HEK293 (cell line): ENCODE results near the gene PDHX.

ENCODE experiments used
- CTCF ChIA-PET: fragments of 350-600 bp; formaldehyde crosslinking; extraction: SDS; loops from one replicate; lab custom pipeline; 2021; ENCODE audit warnings: antibody characterized with exemption; lab: Yijun Ruan, JAX
- POLR2A ChIA-PET: fragments of 300-600 bp; formaldehyde crosslinking; extraction: SDS; loops from one replicate; lab custom pipeline; 2020; ENCODE audit warnings: antibody characterized with exemption, inconsistent platforms; lab: Yijun Ruan, JAX
- H3K27ac ChIP-seq: fragments of 200-500 bp; sonication (Bioruptor generic); 2 replicates; pipeline ENCODE4 v1.5.1; 2014; ENCODE audit warnings: low read depth, low read length, control low read depth, inconsistent platforms; ENCODE audit errors: extremely low read depth
- H3K36me3 ChIP-seq, 2 experiments: fragments of 200-500 bp in 1 of 2; sonication (Bioruptor generic) in 1 of 2; 1 replicate in 1 of 2; 2 replicates in 1 of 2; pipeline ENCODE4 v1.5.1; 2014 to 2017; ENCODE audit warnings: inconsistent platforms in 2 of 2, low read length in 2 of 2; ENCODE audit not compliant: control insufficient read depth in 2 of 2, insufficient read depth in 1 of 2
- H3K4me1 ChIP-seq: fragments of 200-500 bp; sonication (Bioruptor generic); 2 replicates; pipeline ENCODE4 v1.5.1; 2014; ENCODE audit warnings: mild to moderate bottlenecking, low read length, inconsistent platforms; ENCODE audit not compliant: control insufficient read depth, insufficient read depth
- H3K4me3 ChIP-seq: 2 replicates; pipeline ENCODE4 v1.5.1; 2011; ENCODE audit warnings: low read depth, mild to moderate bottlenecking, control low read depth, low read length, moderate library complexity
- H3K9me3 ChIP-seq: fragments of 200-500 bp; sonication (Bioruptor generic); 2 replicates; pipeline ENCODE4 v1.5.1; 2014; ENCODE audit warnings: low read depth, low read length, inconsistent platforms; ENCODE audit not compliant: control insufficient read depth, insufficient read depth
- HOXA7 ChIP-seq: sonication (generic); formaldehyde crosslinking; IDR thresholded peaks from 2 replicates; pipeline ENCODE4 v1.8.1; 2022; ENCODE audit warnings: missing genetic modification reagents, borderline replicate concordance
- ZBTB8A ChIP-seq: fragments of 450-650 bp; formaldehyde crosslinking; IDR thresholded peaks from 2 replicates; pipeline ENCODE4 v1.5.1; 2016; ENCODE audit warnings: missing biosample characterization, missing genetic modification characterization
- ZFP69B ChIP-seq: fragments of 450-650 bp; formaldehyde crosslinking; IDR thresholded peaks from 2 replicates; pipeline ENCODE4 v1.5.1; 2016; ENCODE audit warnings: missing biosample characterization, missing genetic modification characterization
- ZNF10 ChIP-seq: fragments of 450-650 bp; formaldehyde crosslinking; IDR thresholded peaks from 2 replicates; pipeline ENCODE4 v1.5.1; 2017; ENCODE audit warnings: missing biosample characterization, missing genetic modification characterization
- ZNF133 ChIP-seq: fragments of 450-650 bp; formaldehyde crosslinking; IDR thresholded peaks from 2 replicates; pipeline ENCODE4 v1.5.1; 2016; ENCODE audit warnings: missing biosample characterization, missing genetic modification characterization
- ZNF24 ChIP-seq: fragments of 450-650 bp; formaldehyde crosslinking; IDR thresholded peaks from 2 replicates; pipeline ENCODE4 v1.5.1; 2016; ENCODE audit warnings: missing biosample characterization, missing genetic modification characterization
- ZNF274 ChIP-seq, 2 experiments: fragments of 200-500 bp in 1 of 2; fragments of 450-650 bp in 1 of 2; sonication (Bioruptor generic) in 1 of 2; formaldehyde crosslinking in 1 of 2; IDR thresholded peaks; 2 replicates each; pipeline versions ENCODE4 v1.5.1 to v1.6.1; 2014 to 2016; ENCODE audit warnings: borderline replicate concordance in 1 of 2, inconsistent platforms in 1 of 2, low read length in 1 of 2, missing biosample characterization in 1 of 2, missing genetic modification characterization in 1 of 2
- ZNF302 ChIP-seq: fragments of 450-650 bp; formaldehyde crosslinking; IDR thresholded peaks from 2 replicates; pipeline ENCODE4 v1.5.1; 2016; ENCODE audit warnings: missing biosample characterization, missing genetic modification characterization, low read depth
- ZNF404 ChIP-seq: fragments of 450-650 bp; formaldehyde crosslinking; IDR thresholded peaks from 2 replicates; pipeline ENCODE4 v1.5.1; 2017; ENCODE audit warnings: missing biosample characterization, missing genetic modification characterization
- ZNF473 ChIP-seq: fragments of 450-650 bp; formaldehyde crosslinking; IDR thresholded peaks from 2 replicates; pipeline ENCODE4 v1.5.1; 2017; ENCODE audit warnings: missing biosample characterization, missing genetic modification characterization
- ZNF501 ChIP-seq: fragments of 450-650 bp; formaldehyde crosslinking; IDR thresholded peaks from 2 replicates; pipeline ENCODE4 v1.5.1; 2016; ENCODE audit warnings: missing biosample characterization, missing genetic modification characterization
- ZNF621 ChIP-seq: fragments of 450-650 bp; formaldehyde crosslinking; IDR thresholded peaks from 2 replicates; pipeline ENCODE4 v1.5.1; 2017; ENCODE audit warnings: missing biosample characterization, missing genetic modification characterization
- ZNF777 ChIP-seq: fragments of 450-650 bp; formaldehyde crosslinking; IDR thresholded peaks from 2 replicates; pipeline ENCODE4 v1.5.1; 2017; ENCODE audit warnings: missing biosample characterization, missing genetic modification characterization, borderline replicate concordance
- ZNF843 ChIP-seq: fragments of 450-650 bp; formaldehyde crosslinking; IDR thresholded peaks from 2 replicates; pipeline ENCODE4 v1.5.1; 2016; ENCODE audit warnings: missing biosample characterization, missing genetic modification characterization
- TF ChIP-seq, protein P1 (sequence below): fragments of 450-650 bp; formaldehyde crosslinking; IDR thresholded peaks from 2 replicates; pipeline ENCODE4 v1.5.1; 2016; ENCODE audit warnings: missing biosample characterization, missing genetic modification characterization
- TF ChIP-seq, protein P2 (sequence below): fragments of 450-650 bp; formaldehyde crosslinking; IDR thresholded peaks from 2 replicates; pipeline ENCODE4 v1.5.1; 2017; ENCODE audit warnings: missing biosample characterization, missing genetic modification characterization
- TF ChIP-seq, protein P3 (sequence below): fragments of 450-650 bp; IDR thresholded peaks from 2 replicates; pipeline ENCODE4 v1.5.1; 2018; ENCODE audit warnings: missing biosample characterization, mild to moderate bottlenecking, missing genetic modification characterization
- TF ChIP-seq, protein P4 (sequence below): fragments of 450-650 bp; formaldehyde crosslinking; IDR thresholded peaks from 2 replicates; pipeline ENCODE4 v1.5.1; 2016; ENCODE audit warnings: missing biosample characterization, missing genetic modification characterization, low read depth
- TF ChIP-seq, protein P5 (sequence below): fragments of 450-650 bp; formaldehyde crosslinking; IDR thresholded peaks from 2 replicates; pipeline ENCODE4 v1.5.1; 2016; ENCODE audit warnings: missing biosample characterization, missing genetic modification characterization
- TF ChIP-seq, protein P6 (sequence below): fragments of 450-650 bp; IDR thresholded peaks from 2 replicates; pipeline ENCODE4 v1.5.1; 2018; ENCODE audit warnings: missing biosample characterization, missing genetic modification characterization

PDHX gene

DNA sequence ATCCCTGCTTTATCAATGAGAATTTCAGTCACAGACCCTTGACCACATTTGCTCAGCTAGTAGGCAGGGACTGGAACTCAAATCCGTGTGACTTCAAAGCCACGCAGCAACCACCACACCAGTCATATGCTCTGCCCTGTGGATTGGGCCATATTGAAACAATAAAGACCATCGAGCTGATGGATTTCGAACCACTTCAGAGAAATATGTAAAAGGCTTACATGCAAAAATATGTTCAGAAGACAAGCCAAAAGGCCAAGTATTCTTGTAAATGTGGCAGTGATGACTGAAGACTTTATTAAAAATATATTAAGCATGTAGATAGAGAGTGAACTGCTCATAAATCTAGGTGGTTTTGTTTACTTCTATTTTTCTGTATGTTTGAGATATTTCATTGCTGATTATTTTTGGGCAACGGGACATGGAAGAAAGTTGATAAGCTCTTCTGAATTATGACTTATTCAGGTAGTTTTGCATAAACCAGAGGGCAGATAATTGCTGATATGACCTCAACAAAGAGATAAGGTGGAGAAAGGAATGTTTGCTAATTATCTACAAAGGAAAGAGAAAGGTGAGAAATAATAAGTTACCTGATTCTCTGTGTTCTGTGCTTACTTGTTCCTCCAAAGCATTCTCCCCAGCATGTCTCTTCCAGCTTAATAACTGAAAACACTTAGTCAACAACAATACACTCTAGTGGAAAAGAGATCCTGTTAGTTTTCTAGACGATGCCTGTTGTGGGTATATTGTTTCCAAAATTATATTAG is 99.4 kb downstream of the PDHX start:
- TF ChIP-seq, protein P1, sequence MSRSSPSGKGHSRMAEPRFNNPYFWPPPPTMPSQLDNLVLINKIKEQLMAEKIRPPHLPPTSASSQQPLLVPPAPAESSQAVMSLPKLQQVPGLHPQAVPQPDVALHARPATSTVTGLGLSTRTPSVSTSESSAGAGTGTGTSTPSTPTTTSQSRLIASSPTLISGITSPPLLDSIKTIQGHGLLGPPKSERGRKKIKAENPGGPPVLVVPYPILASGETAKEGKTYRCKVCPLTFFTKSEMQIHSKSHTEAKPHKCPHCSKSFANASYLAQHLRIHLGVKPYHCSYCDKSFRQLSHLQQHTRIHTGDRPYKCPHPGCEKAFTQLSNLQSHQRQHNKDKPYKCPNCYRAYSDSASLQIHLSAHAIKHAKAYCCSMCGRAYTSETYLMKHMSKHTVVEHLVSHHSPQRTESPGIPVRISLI (tag by site-specific recombination), result no peak
- TF ChIP-seq, protein P2, sequence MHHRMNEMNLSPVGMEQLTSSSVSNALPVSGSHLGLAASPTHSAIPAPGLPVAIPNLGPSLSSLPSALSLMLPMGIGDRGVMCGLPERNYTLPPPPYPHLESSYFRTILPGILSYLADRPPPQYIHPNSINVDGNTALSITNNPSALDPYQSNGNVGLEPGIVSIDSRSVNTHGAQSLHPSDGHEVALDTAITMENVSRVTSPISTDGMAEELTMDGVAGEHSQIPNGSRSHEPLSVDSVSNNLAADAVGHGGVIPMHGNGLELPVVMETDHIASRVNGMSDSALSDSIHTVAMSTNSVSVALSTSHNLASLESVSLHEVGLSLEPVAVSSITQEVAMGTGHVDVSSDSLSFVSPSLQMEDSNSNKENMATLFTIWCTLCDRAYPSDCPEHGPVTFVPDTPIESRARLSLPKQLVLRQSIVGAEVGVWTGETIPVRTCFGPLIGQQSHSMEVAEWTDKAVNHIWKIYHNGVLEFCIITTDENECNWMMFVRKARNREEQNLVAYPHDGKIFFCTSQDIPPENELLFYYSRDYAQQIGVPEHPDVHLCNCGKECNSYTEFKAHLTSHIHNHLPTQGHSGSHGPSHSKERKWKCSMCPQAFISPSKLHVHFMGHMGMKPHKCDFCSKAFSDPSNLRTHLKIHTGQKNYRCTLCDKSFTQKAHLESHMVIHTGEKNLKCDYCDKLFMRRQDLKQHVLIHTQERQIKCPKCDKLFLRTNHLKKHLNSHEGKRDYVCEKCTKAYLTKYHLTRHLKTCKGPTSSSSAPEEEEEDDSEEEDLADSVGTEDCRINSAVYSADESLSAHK, result no peak
- no peak for TF ChIP-seq ZNF24
- TF ChIP-seq, protein P3, sequence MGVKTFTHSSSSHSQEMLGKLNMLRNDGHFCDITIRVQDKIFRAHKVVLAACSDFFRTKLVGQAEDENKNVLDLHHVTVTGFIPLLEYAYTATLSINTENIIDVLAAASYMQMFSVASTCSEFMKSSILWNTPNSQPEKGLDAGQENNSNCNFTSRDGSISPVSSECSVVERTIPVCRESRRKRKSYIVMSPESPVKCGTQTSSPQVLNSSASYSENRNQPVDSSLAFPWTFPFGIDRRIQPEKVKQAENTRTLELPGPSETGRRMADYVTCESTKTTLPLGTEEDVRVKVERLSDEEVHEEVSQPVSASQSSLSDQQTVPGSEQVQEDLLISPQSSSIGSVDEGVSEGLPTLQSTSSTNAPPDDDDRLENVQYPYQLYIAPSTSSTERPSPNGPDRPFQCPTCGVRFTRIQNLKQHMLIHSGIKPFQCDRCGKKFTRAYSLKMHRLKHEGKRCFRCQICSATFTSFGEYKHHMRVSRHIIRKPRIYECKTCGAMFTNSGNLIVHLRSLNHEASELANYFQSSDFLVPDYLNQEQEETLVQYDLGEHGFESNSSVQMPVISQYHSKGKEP (tag by site-specific recombination), result no peak
- no peak for TF ChIP-seq ZNF621
- TF ChIP-seq ZNF404, result no peak
- TF ChIP-seq, protein P4, sequence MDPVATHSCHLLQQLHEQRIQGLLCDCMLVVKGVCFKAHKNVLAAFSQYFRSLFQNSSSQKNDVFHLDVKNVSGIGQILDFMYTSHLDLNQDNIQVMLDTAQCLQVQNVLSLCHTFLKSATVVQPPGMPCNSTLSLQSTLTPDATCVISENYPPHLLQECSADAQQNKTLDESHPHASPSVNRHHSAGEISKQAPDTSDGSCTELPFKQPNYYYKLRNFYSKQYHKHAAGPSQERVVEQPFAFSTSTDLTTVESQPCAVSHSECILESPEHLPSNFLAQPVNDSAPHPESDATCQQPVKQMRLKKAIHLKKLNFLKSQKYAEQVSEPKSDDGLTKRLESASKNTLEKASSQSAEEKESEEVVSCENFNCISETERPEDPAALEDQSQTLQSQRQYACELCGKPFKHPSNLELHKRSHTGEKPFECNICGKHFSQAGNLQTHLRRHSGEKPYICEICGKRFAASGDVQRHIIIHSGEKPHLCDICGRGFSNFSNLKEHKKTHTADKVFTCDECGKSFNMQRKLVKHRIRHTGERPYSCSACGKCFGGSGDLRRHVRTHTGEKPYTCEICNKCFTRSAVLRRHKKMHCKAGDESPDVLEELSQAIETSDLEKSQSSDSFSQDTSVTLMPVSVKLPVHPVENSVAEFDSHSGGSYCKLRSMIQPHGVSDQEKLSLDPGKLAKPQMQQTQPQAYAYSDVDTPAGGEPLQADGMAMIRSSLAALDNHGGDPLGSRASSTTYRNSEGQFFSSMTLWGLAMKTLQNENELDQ (tag by site-specific recombination), result no peak
- no peak for TF ChIP-seq ZNF133
- no peak for TF ChIP-seq ZNF10 (tag by site-specific recombination)
- no peak for TF ChIP-seq ZBTB8A
- TF ChIP-seq ZNF302 (tag by site-specific recombination), result no peak
- no peak for TF ChIP-seq ZFP69B
- no peak for TF ChIP-seq ZNF473
- no peak for TF ChIP-seq HOXA7 (CRISPR knock-in tag)
- TF ChIP-seq, protein P5, sequence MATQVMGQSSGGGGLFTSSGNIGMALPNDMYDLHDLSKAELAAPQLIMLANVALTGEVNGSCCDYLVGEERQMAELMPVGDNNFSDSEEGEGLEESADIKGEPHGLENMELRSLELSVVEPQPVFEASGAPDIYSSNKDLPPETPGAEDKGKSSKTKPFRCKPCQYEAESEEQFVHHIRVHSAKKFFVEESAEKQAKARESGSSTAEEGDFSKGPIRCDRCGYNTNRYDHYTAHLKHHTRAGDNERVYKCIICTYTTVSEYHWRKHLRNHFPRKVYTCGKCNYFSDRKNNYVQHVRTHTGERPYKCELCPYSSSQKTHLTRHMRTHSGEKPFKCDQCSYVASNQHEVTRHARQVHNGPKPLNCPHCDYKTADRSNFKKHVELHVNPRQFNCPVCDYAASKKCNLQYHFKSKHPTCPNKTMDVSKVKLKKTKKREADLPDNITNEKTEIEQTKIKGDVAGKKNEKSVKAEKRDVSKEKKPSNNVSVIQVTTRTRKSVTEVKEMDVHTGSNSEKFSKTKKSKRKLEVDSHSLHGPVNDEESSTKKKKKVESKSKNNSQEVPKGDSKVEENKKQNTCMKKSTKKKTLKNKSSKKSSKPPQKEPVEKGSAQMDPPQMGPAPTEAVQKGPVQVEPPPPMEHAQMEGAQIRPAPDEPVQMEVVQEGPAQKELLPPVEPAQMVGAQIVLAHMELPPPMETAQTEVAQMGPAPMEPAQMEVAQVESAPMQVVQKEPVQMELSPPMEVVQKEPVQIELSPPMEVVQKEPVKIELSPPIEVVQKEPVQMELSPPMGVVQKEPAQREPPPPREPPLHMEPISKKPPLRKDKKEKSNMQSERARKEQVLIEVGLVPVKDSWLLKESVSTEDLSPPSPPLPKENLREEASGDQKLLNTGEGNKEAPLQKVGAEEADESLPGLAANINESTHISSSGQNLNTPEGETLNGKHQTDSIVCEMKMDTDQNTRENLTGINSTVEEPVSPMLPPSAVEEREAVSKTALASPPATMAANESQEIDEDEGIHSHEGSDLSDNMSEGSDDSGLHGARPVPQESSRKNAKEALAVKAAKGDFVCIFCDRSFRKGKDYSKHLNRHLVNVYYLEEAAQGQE (tag by site-specific recombination), result no peak
- no peak for TF ChIP-seq ZNF501 (tag by site-specific recombination)
- TF ChIP-seq ZNF777 (tag by site-specific recombination), result no peak
- no peak for TF ChIP-seq ZNF843 (tag by site-specific recombination)
- no peak for TF ChIP-seq ZNF274 (IDR thresholded peaks at IDR 0.05; ENCODE audit: low read length)
- TF ChIP-seq ZNF274 (tag by site-specific recombination; IDR thresholded peaks at IDR 0.05; ENCODE audit: borderline replicate concordance), result no peak
- TF ChIP-seq, protein P6, sequence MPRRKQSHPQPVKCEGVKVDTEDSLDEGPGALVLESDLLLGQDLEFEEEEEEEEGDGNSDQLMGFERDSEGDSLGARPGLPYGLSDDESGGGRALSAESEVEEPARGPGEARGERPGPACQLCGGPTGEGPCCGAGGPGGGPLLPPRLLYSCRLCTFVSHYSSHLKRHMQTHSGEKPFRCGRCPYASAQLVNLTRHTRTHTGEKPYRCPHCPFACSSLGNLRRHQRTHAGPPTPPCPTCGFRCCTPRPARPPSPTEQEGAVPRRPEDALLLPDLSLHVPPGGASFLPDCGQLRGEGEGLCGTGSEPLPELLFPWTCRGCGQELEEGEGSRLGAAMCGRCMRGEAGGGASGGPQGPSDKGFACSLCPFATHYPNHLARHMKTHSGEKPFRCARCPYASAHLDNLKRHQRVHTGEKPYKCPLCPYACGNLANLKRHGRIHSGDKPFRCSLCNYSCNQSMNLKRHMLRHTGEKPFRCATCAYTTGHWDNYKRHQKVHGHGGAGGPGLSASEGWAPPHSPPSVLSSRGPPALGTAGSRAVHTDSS (tag by site-specific recombination), result no peak
- no peak overlapping the region for H3K27ac ChIP-seq
- ChIA-PET CTCF (no interaction called here), POLR2A (no interaction called here)
- H3K36me3 ChIP-seq, result no peaks in the 10 kb centered on the region
- H3K4me1 ChIP-seq, result no peaks in the 10 kb centered on the region
- no peak overlapping the region for H3K4me3 ChIP-seq
- H3K9me3 ChIP-seq, result no peaks in the 10 kb centered on the region
